K562 (cell line): ENCODE results near the gene HIRIP3. TPM values are rescaled to one million over a fixed set of nuclear protein-coding genes. Genes with fewer than 3 reads are reported as not detected.
A peak's percentile ranks its signal among the peaks of the same experiment; 100 is the strongest.

Source experiments
- ADNP ChIP-seq: fragments of 200-800 bp; sonication (Bioruptor generic); IDR thresholded peaks from 2 replicates; pipeline ENCODE4 v1.6.1; 2016; ENCODE audit warnings: missing genetic modification characterization, missing compliant biosample characterization
- CC2D1A ChIP-seq: fragments of 450-650 bp; IDR thresholded peaks from 2 replicates; pipeline ENCODE4 v1.6.1; 2017; ENCODE audit warnings: mild to moderate bottlenecking
- GATAD2A ChIP-seq: fragments of 450-650 bp; IDR thresholded peaks from 2 replicates; pipeline ENCODE4 v1.6.1; 2017
- MAFG ChIP-seq: fragments of 450-650 bp; conservative IDR thresholded peaks from 2 replicates; pipeline ENCODE4 v1.6.1; 2016; ENCODE audit warnings: missing genetic modification characterization, missing compliant biosample characterization
- NFE2 ChIP-seq: IDR thresholded peaks from 2 replicates; pipeline ENCODE4 v1.6.1; 2014; ENCODE audit warnings: antibody characterized with exemption, low read depth
- PML ChIP-seq: IDR thresholded peaks from 2 replicates; pipeline ENCODE4 v1.6.1; 2012; ENCODE audit warnings: low read length, inconsistent platforms
- POLR3A ChIP-seq: IDR thresholded peaks from 2 replicates; pipeline ENCODE4 v1.6.1; 2011; ENCODE audit warnings: borderline replicate concordance, mild to moderate bottlenecking, moderate library complexity; ENCODE audit not compliant: insufficient read length, insufficient read depth; ENCODE audit errors: extremely low read depth
- RBM17 ChIP-seq: fragments of 200-400 bp; formaldehyde crosslinking; IDR thresholded peaks from 2 replicates; pipeline ENCODE4 v1.6.1; 2017; ENCODE audit warnings: low read depth, mild to moderate bottlenecking, low read length, borderline replicate concordance
- RNF219 ChIP-seq: fragments of 250-450 bp; sonication (Bioruptor Pico); IDR thresholded peaks from 2 replicates; pipeline ENCODE4 v1.5.0; 2022; ENCODE audit warnings: mild to moderate bottlenecking
- SAFB2 ChIP-seq: fragments of 200-400 bp; formaldehyde crosslinking; IDR thresholded peaks from 2 replicates; pipeline ENCODE4 v1.6.1; 2018; ENCODE audit warnings: borderline replicate concordance, low read length, low read depth, moderate library complexity; ENCODE audit not compliant: severe bottlenecking
- SFPQ ChIP-seq: fragments of 200-400 bp; formaldehyde crosslinking; IDR thresholded peaks from 2 replicates; pipeline ENCODE4 v1.6.1; 2017; ENCODE audit warnings: mild to moderate bottlenecking, low read depth, low read length, moderate library complexity
- SP2 ChIP-seq: IDR thresholded peaks from 2 replicates; pipeline ENCODE4 v1.6.1; 2011; ENCODE audit warnings: mild to moderate bottlenecking, low read depth, low read length, moderate library complexity; ENCODE audit not compliant: poor library complexity, severe bottlenecking; ENCODE audit errors: extremely low read depth
- ZBTB1 ChIP-seq: sonication (generic); formaldehyde crosslinking; IDR thresholded peaks from 2 replicates; pipeline ENCODE4 v1.8.1; 2023; ENCODE audit warnings: missing genetic modification reagents, low read depth, mild to moderate bottlenecking, borderline replicate concordance
- ZFPM2 ChIP-seq: fragments of 250-450 bp; sonication (Bioruptor Pico); IDR thresholded peaks from 2 replicates; pipeline ENCODE4 v1.5.1; 2022; ENCODE audit warnings: mild to moderate bottlenecking
- ZNF140 ChIP-seq: fragments of 250-450 bp; sonication (Bioruptor Pico); IDR thresholded peaks from 2 replicates; pipeline ENCODE4 v1.8.0; 2021; ENCODE audit warnings: moderate library complexity, mild to moderate bottlenecking, inconsistent platforms
- ZNF146 ChIP-seq: IDR thresholded peaks from one replicate; pipeline ENCODE4 v1.6.1; 2018; ENCODE audit warnings: missing compliant biosample characterization; ENCODE audit not compliant: unreplicated experiment
- ZNF165 ChIP-seq: fragments of 250-450 bp; sonication (Bioruptor Pico); IDR thresholded peaks from 2 replicates; pipeline ENCODE4 v1.4.0; 2020; ENCODE audit warnings: borderline replicate concordance
- ZNF197 ChIP-seq: fragments of 200-800 bp; sonication (Bioruptor generic); IDR thresholded peaks from 2 replicates; pipeline ENCODE4 v1.6.1; 2016; ENCODE audit warnings: low read depth, missing genetic modification characterization, missing compliant biosample characterization
- ZNF444 ChIP-seq: fragments of 250-450 bp; sonication (Bioruptor Pico); IDR thresholded peaks from 2 replicates; pipeline ENCODE4 v1.4.0; 2020; ENCODE audit warnings: mild to moderate bottlenecking, moderate library complexity
- polyA plus RNA-seq, 8 experiments: library from polyadenylated mRNA; depleted of rRNA in 4 of 8; stranded (reverse) in 5 of 8; unstranded in 3 of 8; fragments of >200 nt; fragmentation: Nextera tagmentation in 2 of 8; fragmentation: Illumina TruSeq in 1 of 8; extraction: Ambion mirVana in 2 of 8; extraction: Trizol in 1 of 8; gene quantifications; 2 replicates each; pipeline versions ENCODE4 v1.2.1 to v1.2.3, GENCODE V29; 2011 to 2014; ENCODE audit warnings: inconsistent platforms in 1 of 8, missing spikeins in 1 of 8
- total RNA-seq, 7 experiments: library from RNA; depleted of rRNA in 6 of 7; stranded (reverse); fragments of >200 nt in 6 of 7; fragmentation: Illumina TruSeq in 2 of 7; extraction: Trizol in 2 of 7; gene quantifications; 2 replicates each; pipeline versions ENCODE4 v1.2.1 to v1.2.3, GENCODE V29; 2011 to 2021; ENCODE audit warnings: low replicate concordance in 1 of 7
- TF ChIP-seq, protein P1 (sequence below): fragments of 450-650 bp; conservative IDR thresholded peaks from 2 replicates; pipeline ENCODE4 v1.6.1; 2016; ENCODE audit warnings: missing genetic modification characterization, low read depth, mild to moderate bottlenecking, control low read depth, missing compliant biosample characterization
- TF ChIP-seq, protein P2 (sequence below): IDR thresholded peaks from 2 replicates; pipeline ENCODE4 v1.6.1; 2012; ENCODE audit warnings: low read depth, low read length, improper control_type of control experiment, borderline replicate concordance

HIRIP3 gene
- total and polyA plus RNA-seq, 9 of the 15 experiments (the other 6 are each of a cell fraction or from before 2014, with no cell fraction given) = 3.3 to 38.2 (median 18.2) TPM

DNA sequence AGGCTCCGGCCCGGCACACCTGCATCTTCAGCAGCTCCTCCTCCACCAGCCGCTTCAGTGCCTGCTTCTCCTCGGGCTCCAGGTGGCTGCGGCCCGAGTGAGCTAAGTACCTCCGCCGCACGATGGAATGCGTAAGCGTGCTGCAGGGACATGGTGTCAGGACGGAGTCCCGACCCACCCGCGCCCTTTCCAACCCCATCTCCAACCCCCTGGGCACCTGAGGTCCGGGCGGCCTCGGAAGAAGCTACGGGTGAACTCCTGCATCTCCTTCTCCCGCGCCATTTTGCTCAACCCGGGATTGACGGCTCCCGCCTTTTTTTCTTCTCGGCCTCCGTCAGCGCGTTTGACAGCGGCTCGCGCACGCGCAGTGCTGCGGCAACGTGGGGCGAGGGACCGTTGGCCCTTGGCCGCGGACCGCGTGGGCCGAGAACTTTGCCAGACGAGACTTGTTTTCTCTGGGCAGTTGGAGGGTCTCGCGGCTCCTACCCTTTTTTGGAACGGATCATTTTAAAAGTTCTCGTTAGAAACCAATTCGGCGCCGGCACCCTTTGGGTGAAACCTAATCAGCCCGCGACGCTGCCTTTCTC lies at the start of gene HIRIP3 (continued):
- TF ChIP-seq, protein P1, sequence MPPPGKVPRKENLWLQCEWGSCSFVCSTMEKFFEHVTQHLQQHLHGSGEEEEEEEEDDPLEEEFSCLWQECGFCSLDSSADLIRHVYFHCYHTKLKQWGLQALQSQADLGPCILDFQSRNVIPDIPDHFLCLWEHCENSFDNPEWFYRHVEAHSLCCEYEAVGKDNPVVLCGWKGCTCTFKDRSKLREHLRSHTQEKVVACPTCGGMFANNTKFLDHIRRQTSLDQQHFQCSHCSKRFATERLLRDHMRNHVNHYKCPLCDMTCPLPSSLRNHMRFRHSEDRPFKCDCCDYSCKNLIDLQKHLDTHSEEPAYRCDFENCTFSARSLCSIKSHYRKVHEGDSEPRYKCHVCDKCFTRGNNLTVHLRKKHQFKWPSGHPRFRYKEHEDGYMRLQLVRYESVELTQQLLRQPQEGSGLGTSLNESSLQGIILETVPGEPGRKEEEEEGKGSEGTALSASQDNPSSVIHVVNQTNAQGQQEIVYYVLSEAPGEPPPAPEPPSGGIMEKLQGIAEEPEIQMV = peak; percentile 61; the same call in 1 of the 2 replicates
- TF ChIP-seq NFE2 = no peak
- no peak for TF ChIP-seq ZNF140 (CRISPR knock-in tag)
- TF ChIP-seq ZNF165 = no peak
- no peak for TF ChIP-seq SP2
- 0 out of 2 replicates have a peak, but pooled peaks have one; percentile 31 for TF ChIP-seq ZNF197 (CRISPR knock-in tag)
- TF ChIP-seq SAFB2 = no peak
- TF ChIP-seq CC2D1A = no peak
- TF ChIP-seq ZNF444 (CRISPR knock-in tag) = no peak
- no peak for TF ChIP-seq POLR3A
- no peak for TF ChIP-seq MAFG (tag)
- no peak for TF ChIP-seq ZBTB1
- no peak for TF ChIP-seq RNF219 (CRISPR knock-in tag)
- TF ChIP-seq GATAD2A = no peak
- TF ChIP-seq, protein P2, sequence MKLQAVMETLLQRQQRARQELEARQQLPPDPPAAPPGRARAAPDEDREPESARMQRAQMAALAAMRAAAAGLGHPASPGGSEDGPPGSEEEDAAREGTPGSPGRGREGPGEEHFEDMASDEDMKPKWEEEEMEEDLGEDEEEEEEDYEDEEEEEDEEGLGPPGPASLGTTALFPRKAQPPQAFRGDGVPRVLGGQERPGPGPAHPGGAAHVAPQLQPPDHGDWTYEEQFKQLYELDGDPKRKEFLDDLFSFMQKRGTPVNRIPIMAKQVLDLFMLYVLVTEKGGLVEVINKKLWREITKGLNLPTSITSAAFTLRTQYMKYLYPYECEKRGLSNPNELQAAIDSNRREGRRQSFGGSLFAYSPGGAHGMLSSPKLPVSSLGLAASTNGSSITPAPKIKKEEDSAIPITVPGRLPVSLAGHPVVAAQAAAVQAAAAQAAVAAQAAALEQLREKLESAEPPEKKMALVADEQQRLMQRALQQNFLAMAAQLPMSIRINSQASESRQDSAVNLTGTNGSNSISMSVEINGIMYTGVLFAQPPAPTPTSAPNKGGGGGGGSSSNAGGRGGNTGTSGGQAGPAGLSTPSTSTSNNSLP = no peak
- peak; percentile 69; the same call in 1 of the 2 replicates for TF ChIP-seq PML
- TF ChIP-seq RBM17 = no peak
- TF ChIP-seq ZFPM2 = no peak
- TF ChIP-seq ZNF146 (CRISPR knock-in tag) = no peak
- TF ChIP-seq SFPQ = no peak
- no peak for TF ChIP-seq ADNP (tag)
